Panc1 (cell line): ENCODE results near the gene SOD1. TPM values are rescaled to one million over a fixed set of nuclear protein-coding genes. Genes with fewer than 3 reads are reported as not detected.

Source experiments
- ATAC-seq: fragments of 200-7000 bp; cut with Tn5 transposase; 2 replicates; pipeline ENCODE4 v1.9.1; 2020; ENCODE audit warnings: mild to moderate bottlenecking, moderate library complexity
- BruUV-seq: library from RNA; stranded (reverse); fragments of 400-500 nt; replicated peaks from 2 replicates; lab custom pipeline; 2021; lab: Mats Ljungman, UMichigan
- CTCF ChIA-PET: fragments of 300-600 bp; sonication (Branson Sonifier 250); formaldehyde crosslinking; loops from one replicate; lab custom pipeline; 2022; ENCODE audit warnings: antibody characterized with exemption; lab: Charles Lee
- POLR2A ChIA-PET: fragments of 300-600 bp; sonication (Branson Sonifier 250); formaldehyde crosslinking; loops from one replicate; lab custom pipeline; 2022; ENCODE audit warnings: antibody characterized with exemption; lab: Charles Lee
- DNase-seq: peaks from one replicate; pipeline ENCODE4 v3.0.0-alpha.2; 2010; ENCODE audit warnings: low read depth, low spot score
- H3K27ac ChIP-seq: 2 replicates; pipeline ENCODE4 v1.5.1; 2011; ENCODE audit warnings: mild to moderate bottlenecking, low read length, inconsistent platforms
- H3K27me3 ChIP-seq: fragments of 200-500 bp; sonication (Bioruptor generic); 2 replicates; pipeline ENCODE4 v1.6.0; 2014; ENCODE audit warnings: low read length, inconsistent platforms; ENCODE audit not compliant: control insufficient read depth, insufficient read depth
- H3K36me3 ChIP-seq: fragments of 200-500 bp; sonication (Bioruptor generic); 2 replicates; pipeline ENCODE4 v1.5.1; 2014; ENCODE audit warnings: inconsistent platforms, mild to moderate bottlenecking, low read length, moderate library complexity; ENCODE audit not compliant: control insufficient read depth, insufficient read depth
- H3K4me1 ChIP-seq: 2 replicates; pipeline ENCODE4 v1.5.1; 2011; ENCODE audit warnings: inconsistent platforms, mild to moderate bottlenecking, low read length, moderate library complexity; ENCODE audit not compliant: control insufficient read depth, insufficient read depth
- H3K4me3 ChIP-seq, 2 experiments: 2 replicates each; pipeline ENCODE4 v1.5.1; 2011 to 2012; ENCODE audit warnings: low read depth in 2 of 2, low read length in 2 of 2, mild to moderate bottlenecking in 2 of 2, inconsistent platforms in 1 of 2, moderate library complexity in 1 of 2
- H3K9me3 ChIP-seq: fragments of 200-500 bp; sonication (Bioruptor generic); 2 replicates; pipeline ENCODE4 v1.5.1; 2014; ENCODE audit warnings: low read depth, mild to moderate bottlenecking, inconsistent platforms, low read length, moderate library complexity; ENCODE audit not compliant: control insufficient read depth, insufficient read depth
- CTCF ChIP-seq: fragments of 450-650 bp; IDR thresholded peaks from 2 replicates; pipeline ENCODE4 v1.5.1; 2017; ENCODE audit warnings: mild to moderate bottlenecking
- POLR2AphosphoS5 ChIP-seq: IDR thresholded peaks from 2 replicates; pipeline ENCODE4 v1.6.1; 2012; ENCODE audit warnings: mild to moderate bottlenecking, low read depth, low read length, moderate library complexity
- SIN3A ChIP-seq: IDR thresholded peaks from 2 replicates; pipeline ENCODE4 v1.6.1; 2012; ENCODE audit warnings: low read depth, mild to moderate bottlenecking, low read length, moderate library complexity, borderline replicate concordance; ENCODE audit not compliant: insufficient read depth
- TCF7L2 ChIP-seq: IDR thresholded peaks from 2 replicates; pipeline ENCODE4 v1.6.1; 2011; ENCODE audit warnings: mild to moderate bottlenecking, low read depth, low read length, inconsistent platforms
- in situ Hi-C: cut with HindIII; loops from 2 replicates; pipeline ENCODE4 v1.10.0; 2016; ENCODE audit warnings: low sequenced_read_pairs, low pct_unique_long_range_greater_than_20kb
- intact Hi-C: fragments of 100-400 bp; cut with micrococcal nuclease; formaldehyde crosslinking; loops from one replicate; pipeline ENCODE4 v1.10.0; 2022; ENCODE audit not compliant: unreplicated experiment
- total RNA-seq: library from RNA; stranded (reverse); gene quantifications from one replicate; pipeline ENCODE4 v1.2.1, GENCODE V29; 2021; ENCODE audit not compliant: unreplicated experiment
- TF ChIP-seq, protein P1 (sequence below), 2 experiments: IDR thresholded peaks; 2 replicates each; pipeline ENCODE4 v1.6.1; 2011 to 2012; ENCODE audit warnings: low read depth in 2 of 2, control low read depth in 1 of 2, low read length in 1 of 2, mild to moderate bottlenecking in 1 of 2, moderate library complexity in 1 of 2; ENCODE audit not compliant: insufficient read depth in 1 of 2

Gene SOD1
- total RNA-seq, 1 experiment from 2014 or later: 221 TPM

DNA sequence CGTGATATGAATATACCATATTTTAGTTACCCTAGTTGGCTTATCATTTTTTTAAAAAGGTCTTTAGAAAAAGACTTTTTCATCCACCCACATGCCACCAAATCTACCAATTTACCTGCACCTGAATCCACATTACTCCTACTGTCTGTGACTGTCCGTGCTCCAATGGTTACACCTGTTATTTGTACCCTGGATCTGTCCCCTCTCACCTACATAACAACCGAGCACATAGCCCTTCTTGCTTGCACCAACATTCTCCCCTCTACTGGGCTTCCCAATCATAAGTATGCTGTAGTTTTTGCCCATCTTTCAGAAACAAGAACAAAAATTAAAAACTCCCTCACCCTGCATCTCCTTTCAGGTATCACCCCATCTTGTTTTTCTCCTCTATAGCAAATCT lies 17.6 kb downstream of the SOD1 start:
- ChIA-PET POLR2A (no interaction called here), CTCF (no interaction called here)
- H3K4me1 ChIP-seq: no peaks in the 10 kb centered on the region
- in situ Hi-C loops (no loop called here), intact Hi-C loops (no loop called here)
- no peaks in the 10 kb centered on the region; the same call in 1 of the 2 replicates for H3K36me3 ChIP-seq
- no peak overlapping the region for H3K27ac ChIP-seq
- DNase-seq (no peak), ATAC-seq (no peak)
- no peaks in the 10 kb centered on the region for H3K27me3 ChIP-seq
- H3K4me3 ChIP-seq: no peak overlapping the region
- BruUV-seq: no TSS peak
- no peaks in the 10 kb centered on the region for H3K9me3 ChIP-seq
- TF ChIP-seq TCF7L2: no peak

DNA sequence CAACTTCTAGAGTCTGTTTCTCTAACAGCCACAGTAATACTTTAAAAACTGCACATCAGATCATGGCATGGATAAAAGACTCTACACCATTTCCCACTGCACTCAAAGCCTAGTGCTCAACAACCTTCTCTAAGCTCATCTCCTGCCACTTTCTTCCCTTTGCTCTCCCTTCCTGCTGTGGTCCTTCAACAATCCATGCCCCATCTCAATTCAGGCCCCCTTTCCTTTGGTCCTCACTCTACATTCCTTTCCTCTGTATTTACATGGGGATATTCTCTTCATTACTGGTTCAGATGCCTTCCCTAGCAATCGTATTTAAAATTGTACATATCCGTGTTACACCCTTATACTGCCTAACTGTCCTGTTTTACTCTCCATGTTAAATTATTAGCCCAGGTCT lies 19.0 kb downstream of the SOD1 start:
- POLR2A ChIA-PET: interaction anchor here (0.6 kb wide), 1 partner anchor 23 kb away, joined by 3 read pairs; no protein-coding TSS in a partner anchor
- intact Hi-C loops: no loop called here

More for the DNA sequence above, 19.0 kb downstream of the SOD1 start:
- TF ChIP-seq, protein P1, sequence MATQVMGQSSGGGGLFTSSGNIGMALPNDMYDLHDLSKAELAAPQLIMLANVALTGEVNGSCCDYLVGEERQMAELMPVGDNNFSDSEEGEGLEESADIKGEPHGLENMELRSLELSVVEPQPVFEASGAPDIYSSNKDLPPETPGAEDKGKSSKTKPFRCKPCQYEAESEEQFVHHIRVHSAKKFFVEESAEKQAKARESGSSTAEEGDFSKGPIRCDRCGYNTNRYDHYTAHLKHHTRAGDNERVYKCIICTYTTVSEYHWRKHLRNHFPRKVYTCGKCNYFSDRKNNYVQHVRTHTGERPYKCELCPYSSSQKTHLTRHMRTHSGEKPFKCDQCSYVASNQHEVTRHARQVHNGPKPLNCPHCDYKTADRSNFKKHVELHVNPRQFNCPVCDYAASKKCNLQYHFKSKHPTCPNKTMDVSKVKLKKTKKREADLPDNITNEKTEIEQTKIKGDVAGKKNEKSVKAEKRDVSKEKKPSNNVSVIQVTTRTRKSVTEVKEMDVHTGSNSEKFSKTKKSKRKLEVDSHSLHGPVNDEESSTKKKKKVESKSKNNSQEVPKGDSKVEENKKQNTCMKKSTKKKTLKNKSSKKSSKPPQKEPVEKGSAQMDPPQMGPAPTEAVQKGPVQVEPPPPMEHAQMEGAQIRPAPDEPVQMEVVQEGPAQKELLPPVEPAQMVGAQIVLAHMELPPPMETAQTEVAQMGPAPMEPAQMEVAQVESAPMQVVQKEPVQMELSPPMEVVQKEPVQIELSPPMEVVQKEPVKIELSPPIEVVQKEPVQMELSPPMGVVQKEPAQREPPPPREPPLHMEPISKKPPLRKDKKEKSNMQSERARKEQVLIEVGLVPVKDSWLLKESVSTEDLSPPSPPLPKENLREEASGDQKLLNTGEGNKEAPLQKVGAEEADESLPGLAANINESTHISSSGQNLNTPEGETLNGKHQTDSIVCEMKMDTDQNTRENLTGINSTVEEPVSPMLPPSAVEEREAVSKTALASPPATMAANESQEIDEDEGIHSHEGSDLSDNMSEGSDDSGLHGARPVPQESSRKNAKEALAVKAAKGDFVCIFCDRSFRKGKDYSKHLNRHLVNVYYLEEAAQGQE (IDR thresholded peaks at IDR 0.05; ENCODE audit: insufficient read depth in 1 of 2, low read depth in 2 of 2, low read length in 1 of 2): no peak
- TF ChIP-seq CTCF (no peak), POLR2AphosphoS5 (no peak), SIN3A (no peak), TCF7L2 (no peak)
- CTCF ChIA-PET: no interaction called here
- no TSS peak for BruUV-seq
- in situ Hi-C loops: no loop called here
- no peaks in the 10 kb centered on the region for H3K4me1 ChIP-seq
- no peak overlapping the region for H3K4me3 ChIP-seq
- H3K27me3 ChIP-seq: no peaks in the 10 kb centered on the region
- no peaks in the 10 kb centered on the region; the same call in 1 of the 2 replicates for H3K36me3 ChIP-seq
- ATAC-seq (no peak), DNase-seq (no peak)
- no peaks in the 10 kb centered on the region for H3K9me3 ChIP-seq
- H3K27ac ChIP-seq: no peak overlapping the region
